ENCODE measurements around the gene ST6GALNAC5.

ST6GALNAC5 gene

DNA sequence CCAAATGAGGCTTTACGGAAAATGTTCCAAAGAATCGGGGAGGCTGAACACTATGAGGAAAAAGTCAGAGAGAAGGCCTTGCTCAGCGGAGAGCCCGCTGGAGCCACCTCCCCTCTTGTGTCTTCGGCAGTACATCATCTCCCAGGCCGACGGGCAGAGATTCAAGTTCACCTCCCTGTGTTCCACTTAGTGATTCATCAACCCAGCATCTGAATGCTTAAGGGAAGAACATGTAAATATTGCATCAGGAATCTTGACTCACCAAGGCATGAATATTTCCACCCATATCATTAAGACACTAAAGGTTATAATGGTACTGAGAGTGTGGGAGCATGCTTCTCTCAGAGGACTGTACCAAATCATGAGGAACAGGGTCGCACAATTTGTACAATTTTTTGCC is 172.5 kb downstream of the ST6GALNAC5 start:
- DNase-seq (ENCODE audit: low read depth) = peak; percentile 93
- H3K4me3 ChIP-seq (ENCODE audit: control insufficient read depth, low read depth, low read length) = no peak overlapping the region
- TF ChIP-seq, protein P1, sequence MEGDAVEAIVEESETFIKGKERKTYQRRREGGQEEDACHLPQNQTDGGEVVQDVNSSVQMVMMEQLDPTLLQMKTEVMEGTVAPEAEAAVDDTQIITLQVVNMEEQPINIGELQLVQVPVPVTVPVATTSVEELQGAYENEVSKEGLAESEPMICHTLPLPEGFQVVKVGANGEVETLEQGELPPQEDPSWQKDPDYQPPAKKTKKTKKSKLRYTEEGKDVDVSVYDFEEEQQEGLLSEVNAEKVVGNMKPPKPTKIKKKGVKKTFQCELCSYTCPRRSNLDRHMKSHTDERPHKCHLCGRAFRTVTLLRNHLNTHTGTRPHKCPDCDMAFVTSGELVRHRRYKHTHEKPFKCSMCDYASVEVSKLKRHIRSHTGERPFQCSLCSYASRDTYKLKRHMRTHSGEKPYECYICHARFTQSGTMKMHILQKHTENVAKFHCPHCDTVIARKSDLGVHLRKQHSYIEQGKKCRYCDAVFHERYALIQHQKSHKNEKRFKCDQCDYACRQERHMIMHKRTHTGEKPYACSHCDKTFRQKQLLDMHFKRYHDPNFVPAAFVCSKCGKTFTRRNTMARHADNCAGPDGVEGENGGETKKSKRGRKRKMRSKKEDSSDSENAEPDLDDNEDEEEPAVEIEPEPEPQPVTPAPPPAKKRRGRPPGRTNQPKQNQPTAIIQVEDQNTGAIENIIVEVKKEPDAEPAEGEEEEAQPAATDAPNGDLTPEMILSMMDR (IDR thresholded peaks at IDR 0.05; ENCODE audit: control insufficient read depth, insufficient read depth, low read depth, low read length, missing control alignments) = no peak

DNA sequence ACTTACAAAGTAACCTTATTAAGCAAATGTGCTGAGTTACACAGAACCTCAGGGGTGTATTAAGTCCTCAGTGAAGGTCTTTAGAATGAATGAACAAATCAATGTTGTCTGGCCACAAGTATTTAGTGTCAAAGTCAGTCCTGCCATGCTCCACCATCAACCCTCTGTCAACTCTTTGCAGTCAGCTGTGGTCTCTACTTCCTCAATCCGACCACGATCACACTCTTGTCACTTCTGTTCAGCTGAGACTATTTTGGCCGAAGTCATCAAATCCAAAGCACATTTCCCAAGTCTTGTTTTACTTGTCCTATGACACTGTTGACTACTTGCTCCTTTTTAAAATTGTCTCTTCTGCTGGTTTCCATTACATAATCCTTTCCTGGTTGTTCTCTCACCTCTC is 173.5 kb downstream of the ST6GALNAC5 start:
- TF ChIP-seq, protein P1 (IDR thresholded peaks at IDR 0.05; ENCODE audit: control insufficient read depth, insufficient read depth, low read depth, low read length, missing control alignments) = no peak
- no peak for DNase-seq (ENCODE audit: low read depth)
- H3K4me3 ChIP-seq (ENCODE audit: control insufficient read depth, low read depth, low read length) = no peak overlapping the region

DNA sequence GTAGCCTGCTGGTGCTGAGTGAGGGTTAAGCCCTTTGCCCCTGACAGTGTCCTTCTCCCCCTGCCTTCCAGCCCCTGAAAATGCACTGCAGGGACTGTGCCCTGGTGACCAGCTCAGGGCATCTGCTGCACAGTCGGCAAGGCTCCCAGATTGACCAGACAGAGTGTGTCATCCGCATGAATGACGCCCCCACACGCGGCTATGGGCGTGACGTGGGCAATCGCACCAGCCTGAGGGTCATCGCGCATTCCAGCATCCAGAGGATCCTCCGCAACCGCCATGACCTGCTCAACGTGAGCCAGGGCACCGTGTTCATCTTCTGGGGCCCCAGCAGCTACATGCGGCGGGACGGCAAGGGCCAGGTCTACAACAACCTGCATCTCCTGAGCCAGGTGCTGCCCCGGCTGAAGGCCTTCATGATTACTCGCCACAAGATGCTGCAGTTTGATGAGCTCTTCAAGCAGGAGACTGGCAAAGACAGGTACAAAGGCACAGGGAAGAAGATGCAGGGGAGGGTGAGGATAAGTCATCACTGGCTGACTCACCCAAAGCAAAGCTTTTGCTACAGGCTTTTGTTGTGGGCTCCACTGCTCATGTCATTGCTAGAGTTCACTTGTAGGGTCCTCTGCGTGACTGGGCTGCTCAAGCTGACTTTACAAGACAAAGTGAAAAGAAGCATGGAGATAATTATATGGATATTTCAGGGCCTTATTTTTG is 177.0 kb downstream of the ST6GALNAC5 start:
- TF ChIP-seq, protein P1 (IDR thresholded peaks at IDR 0.05; ENCODE audit: control insufficient read depth, insufficient read depth, low read depth, low read length, missing control alignments) = no peak
- no peak overlapping the region for H3K4me3 ChIP-seq (ENCODE audit: control insufficient read depth, low read depth, low read length)
- no peak for DNase-seq (ENCODE audit: low read depth)

DNA sequence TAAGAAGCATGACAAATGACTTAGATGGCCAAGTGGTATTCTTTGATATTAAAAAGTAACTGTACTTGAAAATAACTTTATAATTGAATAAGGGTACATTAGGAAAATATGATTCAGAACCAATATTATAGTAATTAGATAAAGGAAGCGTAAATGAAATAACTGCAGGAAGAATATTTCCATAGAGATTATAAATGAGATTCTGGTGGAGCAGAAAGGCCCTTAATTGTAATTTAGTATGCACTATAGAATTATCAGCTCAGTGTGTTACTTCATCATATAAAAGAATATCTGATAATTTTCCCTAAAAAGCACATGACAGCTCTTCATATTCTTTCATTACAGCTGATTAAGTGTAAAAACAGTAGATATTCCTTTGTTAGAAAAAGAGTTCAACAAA is 180.3 kb downstream of the ST6GALNAC5 start:
- TF ChIP-seq, protein P1 (IDR thresholded peaks at IDR 0.05; ENCODE audit: control insufficient read depth, insufficient read depth, low read depth, low read length, missing control alignments) = no peak

DNA sequence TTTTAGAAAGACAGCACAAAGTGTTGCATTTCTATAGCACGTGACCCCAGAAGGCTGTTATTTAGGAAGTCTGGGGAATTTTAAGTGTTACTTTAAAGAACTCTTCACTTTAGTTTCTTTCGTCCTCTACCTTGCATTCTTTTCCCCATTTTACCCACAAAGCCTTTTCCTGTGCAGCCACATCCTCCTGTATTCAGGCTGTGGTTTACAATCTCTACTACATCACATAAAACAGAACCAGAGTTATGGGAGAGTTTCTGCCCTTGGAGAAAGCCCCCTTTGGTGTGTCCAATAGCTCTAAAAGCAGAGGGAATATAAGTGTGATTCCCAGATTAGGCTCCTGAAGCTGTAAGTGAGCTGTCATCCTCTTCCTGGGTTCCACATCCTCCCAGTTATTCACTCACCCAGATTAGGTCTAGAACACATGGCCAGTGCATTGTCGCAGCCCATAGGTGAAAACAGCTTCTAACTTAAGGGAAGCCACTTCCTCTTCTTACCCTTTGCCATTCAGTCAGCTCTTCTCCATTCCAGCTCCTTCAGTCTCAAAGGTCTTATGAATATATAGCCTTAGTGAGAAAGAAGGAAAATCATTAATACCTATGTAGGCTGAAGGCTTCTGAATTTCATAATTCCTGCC is 180.8 kb downstream of the ST6GALNAC5 start:
- no peak overlapping the region for H3K4me3 ChIP-seq (ENCODE audit: control insufficient read depth, low read depth, low read length)
- TF ChIP-seq, protein P1 (IDR thresholded peaks at IDR 0.05; ENCODE audit: control insufficient read depth, insufficient read depth, low read depth, low read length, missing control alignments) = no peak
- DNase-seq (ENCODE audit: low read depth) = no peak

More for the DNA sequence above, 180.3 kb downstream of the ST6GALNAC5 start:
- H3K4me3 ChIP-seq (ENCODE audit: control insufficient read depth, low read depth, low read length) = no peak overlapping the region
- DNase-seq (ENCODE audit: low read depth) = no peak

DNA sequence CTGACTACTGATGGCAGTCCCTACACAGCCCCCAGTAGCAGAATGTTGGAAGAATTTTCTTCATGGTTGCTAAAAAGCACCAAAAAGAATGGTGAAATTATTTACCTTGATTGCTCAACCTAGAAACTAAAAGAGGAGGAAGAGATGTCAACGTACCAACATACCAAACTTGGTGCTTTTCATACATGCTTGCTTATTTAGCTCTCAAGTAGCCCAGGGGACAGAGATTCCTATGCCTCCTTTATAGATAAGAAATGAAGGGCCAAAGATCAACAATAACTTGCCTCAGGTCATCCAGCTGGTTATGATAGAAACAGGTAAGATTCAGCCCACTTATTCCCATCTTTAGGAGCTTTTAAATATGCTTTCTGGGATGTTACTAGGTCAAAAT is 181.3 kb downstream of the ST6GALNAC5 start:
- TF ChIP-seq, protein P1 (IDR thresholded peaks at IDR 0.05; ENCODE audit: control insufficient read depth, insufficient read depth, low read depth, low read length, missing control alignments) = no peak
- no peak for DNase-seq (ENCODE audit: low read depth)
- H3K4me3 ChIP-seq (ENCODE audit: control insufficient read depth, low read depth, low read length) = no peak overlapping the region
